Breast epithelium (tissue), 3 donors: Measurements from ENCODE around the gene ZBTB37.

Experiments used
- POLR2A ChIP-seq: fragments of 450-650 bp; IDR thresholded peaks from one replicate; pipeline ENCODE4 v1.6.1; 2016; ENCODE audit warnings: antibody characterized with exemption, mild to moderate bottlenecking, moderate library complexity
- TF ChIP-seq, protein P1 (sequence below), 3 donors: fragments of 450-650 bp; IDR thresholded peaks; one replicate each; pipeline ENCODE4 v1.5.1; 2016 to 2017; ENCODE audit warnings: antibody characterized with exemption in 3 of 3, mild to moderate bottlenecking in 3 of 3, moderate library complexity in 3 of 3

DNA sequence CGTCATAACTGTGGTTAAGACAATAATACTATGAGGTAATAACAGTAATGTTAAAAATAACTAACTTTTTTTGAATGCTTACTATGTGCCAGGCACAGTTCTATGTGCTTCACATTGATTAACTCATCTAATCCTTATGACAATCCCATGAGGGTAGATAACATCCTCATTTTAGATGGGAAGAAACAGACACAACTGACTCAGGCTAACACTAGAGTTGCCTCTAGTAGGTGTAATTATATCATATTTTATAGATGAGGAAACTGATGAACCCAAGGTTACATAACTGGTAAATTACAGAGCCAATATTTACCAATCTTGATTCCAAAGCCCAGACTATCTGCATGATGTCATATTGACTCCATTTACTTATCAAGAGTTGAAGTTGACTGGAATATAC lies 25.4 kb downstream of the ZBTB37 start:
- TF ChIP-seq, protein P1, sequence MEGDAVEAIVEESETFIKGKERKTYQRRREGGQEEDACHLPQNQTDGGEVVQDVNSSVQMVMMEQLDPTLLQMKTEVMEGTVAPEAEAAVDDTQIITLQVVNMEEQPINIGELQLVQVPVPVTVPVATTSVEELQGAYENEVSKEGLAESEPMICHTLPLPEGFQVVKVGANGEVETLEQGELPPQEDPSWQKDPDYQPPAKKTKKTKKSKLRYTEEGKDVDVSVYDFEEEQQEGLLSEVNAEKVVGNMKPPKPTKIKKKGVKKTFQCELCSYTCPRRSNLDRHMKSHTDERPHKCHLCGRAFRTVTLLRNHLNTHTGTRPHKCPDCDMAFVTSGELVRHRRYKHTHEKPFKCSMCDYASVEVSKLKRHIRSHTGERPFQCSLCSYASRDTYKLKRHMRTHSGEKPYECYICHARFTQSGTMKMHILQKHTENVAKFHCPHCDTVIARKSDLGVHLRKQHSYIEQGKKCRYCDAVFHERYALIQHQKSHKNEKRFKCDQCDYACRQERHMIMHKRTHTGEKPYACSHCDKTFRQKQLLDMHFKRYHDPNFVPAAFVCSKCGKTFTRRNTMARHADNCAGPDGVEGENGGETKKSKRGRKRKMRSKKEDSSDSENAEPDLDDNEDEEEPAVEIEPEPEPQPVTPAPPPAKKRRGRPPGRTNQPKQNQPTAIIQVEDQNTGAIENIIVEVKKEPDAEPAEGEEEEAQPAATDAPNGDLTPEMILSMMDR (IDR thresholded peaks at IDR 0.05), result no peak
- no peak for TF ChIP-seq POLR2A
